Heart left ventricle (tissue), 16 donors: Measurements from ENCODE around the gene KANK3. TPM values are rescaled to one million over a fixed set of nuclear protein-coding genes. Genes with fewer than 3 reads are reported as not detected.

Source experiments
- ATAC-seq, 4 donors: fragments of 200-7000 bp; cut with Tn5 transposase; one replicate each; pipeline ENCODE4 v1.9.1; 2020 to 2022; ENCODE audit warnings: moderate library complexity in 4 of 4, mild to moderate bottlenecking in 3 of 4, moderate number of reproducible peaks in 1 of 4
- DNase-seq, 5 donors: peaks; one replicate each; pipeline ENCODE4 v3.0.0-alpha.2; 2020
- H3K27ac ChIP-seq, 12 donors: fragments of 200-600 bp; sonication (generic) in 4 of 12; one replicate each; pipeline versions ENCODE4 v1.5.0 to v1.8.0; 2016 to 2022; ENCODE audit warnings: mild to moderate bottlenecking in 2 of 12
- H3K27me3 ChIP-seq, 9 donors: fragments of 200-600 bp; sonication (generic) in 2 of 9; one replicate each; pipeline versions ENCODE4 v1.5.1 to v1.8.0; 2016 to 2022; ENCODE audit warnings: mild to moderate bottlenecking in 3 of 9
- H3K36me3 ChIP-seq, 9 donors: fragments of 200-600 bp; sonication (generic) in 2 of 9; one replicate each; pipeline versions ENCODE4 v1.5.0 to v1.8.0; 2018 to 2022; ENCODE audit warnings: mild to moderate bottlenecking in 2 of 9
- H3K4me1 ChIP-seq, 12 donors: fragments of 200-600 bp; sonication (generic) in 4 of 12; one replicate each; pipeline versions ENCODE4 v1.5.0 to v1.8.0; 2016 to 2022; ENCODE audit warnings: mild to moderate bottlenecking in 3 of 12
- H3K4me3 ChIP-seq, 12 donors: fragments of 200-600 bp; sonication (generic) in 4 of 12; one replicate each; pipeline versions ENCODE4 v1.5.0 to v1.8.0; 2017 to 2022; ENCODE audit warnings: mild to moderate bottlenecking in 9 of 12, moderate library complexity in 4 of 12
- H3K9me3 ChIP-seq, 12 donors: fragments of 200-600 bp; sonication (generic) in 4 of 12; one replicate each; pipeline versions ENCODE4 v1.5.0 to v1.8.0; 2016 to 2022; ENCODE audit warnings: mild to moderate bottlenecking in 1 of 12
- CTCF ChIP-seq, 12 donors: fragments of 200-600 bp; sonication (generic) in 4 of 12; IDR thresholded peaks; one replicate each; pipeline versions ENCODE4 v1.5.0 to v1.8.0; 2018 to 2022; ENCODE audit warnings: antibody characterized with exemption in 12 of 12, mild to moderate bottlenecking in 5 of 12
- POLR2A ChIP-seq, 2 donors: fragments of 450-650 bp; IDR thresholded peaks; one replicate each; pipeline ENCODE4 v1.6.1; 2017; ENCODE audit warnings: antibody characterized with exemption in 2 of 2, mild to moderate bottlenecking in 2 of 2, moderate library complexity in 2 of 2
- WGBS, 4 donors: extraction: QIAGEN DNeasy Blood & Tissue Kit in 2 of 4; methylation state at CpG; one replicate each; pipeline versions ENCODE4 v1.1.5 to v1.1.7; 2013 to 2018; 5-methylcytosine and 5-hydroxymethylcytosine counted together
- intact Hi-C, 10 donors: fragments of 100-400 bp; cut with DNase I; formaldehyde crosslinking; loops; one replicate each; pipeline versions ENCODE4 v1.11.1 to v1.14.2; 2022
- polyA plus RNA-seq, 2 donors: library from polyadenylated mRNA; stranded (reverse); fragments of 200-250 nt; gene quantifications; one replicate each; pipeline ENCODE4 v1.2.3, GENCODE V29; 2013
- total RNA-seq, 9 donors: library from RNA; depleted of rRNA in 2 of 9; stranded (reverse); fragments of >200 nt in 2 of 9; fragmentation: NEBNext Ultra II Directional in 3 of 9; extraction: Animal tissue kit (Norgen Biotek cat#: 25700) in 3 of 9; gene quantifications; one replicate each; pipeline versions ENCODE4 v1.1.0 to v1.2.4, GENCODE V29; 2016 to 2023
- donor health status: ischemic (EF 13 %, LVEDD 7.1; RV severe dilation, severe dysfunction).
- donor health status: healthy with polysubstance abuse.
- donor health status: DM: no; HTN: yes; CAD: no.
- donor health status: DM: no; HTN: no; CAD: no.
- donor health status: ischemic (EF 25% LVEDD 6.9; RV normal size, moderate dysfunction).
- donor health status: ischemic (EF 25% LVEDD 5.7; RV mildly dilated, moderate dysfunction).
- donor health status: healthy.
- donor health status: DM: yes; HTN: yes; CAD: no.
- donor health status: ischemic (EF 35%, LVEDD 5.7; RV mildly dilated, moderate dysfunction).
- donor health status: nonischemic (EF 11% LVEDD 7.7; RV severe dilation, severe dysfunction).
- donor health status: DM: yes; HTN: yes; CAD: no.
- donor health status: PGD.
- donor health status: ischemic (EF 29% LVEDD 5.4; RV normal size, mild dysfunction).
- donor health status: nonischemic (EF 23%, LVEDD 6.1; RV moderate dilation, normal function).

Gene KANK3
- total and polyA plus RNA-seq, 11 donors, result 12.3 to 33.6 (median 16.9) TPM

- no peak for ATAC-seq
- Histone ChIP-seq H3K4me1 (peaks cover 10 to 32% (median 24%) of the 10 kb centered on the region in 12 donors), H3K9me3 (peaks cover 0 to 5% (median 0%) of the 10 kb centered on the region in 12 donors), H3K4me3 (no peak overlapping the region), H3K27me3 (peaks cover 6 to 38% (median 13%) of the 10 kb centered on the region in 9 donors), H3K27ac (no peak overlapping the region), H3K36me3 (peaks cover 0 to 26% (median 4%) of the 10 kb centered on the region in 9 donors)
- 75 to 87% (median 77%) methylated on average over 8 of the region's 8 CpGs for WGBS, 4 donors
- intact Hi-C loops, result no loop called here
- TF ChIP-seq POLR2A (IDR thresholded peaks at IDR 0.05), result no peak
- TF ChIP-seq CTCF (IDR thresholded peaks at IDR 0.05), result no peak
- DNase-seq, result no peak
Measured at GRCh38 chr19:8331263-8331845, 11.7 kb downstream of the KANK3 start.

- H3K4me1 ChIP-seq, result peaks cover 10 to 25% (median 19%) of the 10 kb centered on the region in 12 donors
- H3K27ac ChIP-seq, result no peak overlapping the region
- TF ChIP-seq CTCF (IDR thresholded peaks at IDR 0.05), result no peak
- no peak for TF ChIP-seq POLR2A (IDR thresholded peaks at IDR 0.05)
- intact Hi-C loops, result loop anchor here in 1 of 10 donors (10.0 kb wide), 1 partner anchor 65 kb away; no protein-coding TSS in a partner anchor
- DNase-seq (no peak), ATAC-seq (no peak)
- H3K4me3 ChIP-seq, result no peak overlapping the region
- peaks cover 0 to 5% (median 0%) of the 10 kb centered on the region in 12 donors for H3K9me3 ChIP-seq
- H3K36me3 ChIP-seq, result peaks cover 0 to 26% (median 4%) of the 10 kb centered on the region in 9 donors
- 58 to 84% (median 74%) methylated on average over 3 of the region's 3 CpGs for WGBS, 4 donors
- H3K27me3 ChIP-seq, result peaks cover 6 to 24% (median 12%) of the 10 kb centered on the region in 9 donors
Measured at GRCh38 chr19:8329996-8330395, 13.1 kb downstream of the KANK3 start.

- Histone ChIP-seq H3K9me3 (peaks cover 0 to 5% (median 0%) of the 10 kb centered on the region in 12 donors), H3K27ac (peak overlapping the region in 2 of 12 donors; percentile 24 to 48), H3K27me3 (no peaks in the 10 kb centered on the region), H3K4me1 (peaks cover 5 to 38% (median 25%) of the 10 kb centered on the region in 12 donors), H3K4me3 (no peak overlapping the region), H3K36me3 (peaks cover 0 to 39% (median 21%) of the 10 kb centered on the region in 9 donors)
- WGBS, 4 donors, result 90 to 97% (median 94%) methylated on average over 3 of the region's 3 CpGs
- no peak for TF ChIP-seq POLR2A (IDR thresholded peaks at IDR 0.05)
- TF ChIP-seq CTCF (IDR thresholded peaks at IDR 0.05), result no peak
- ATAC-seq (no peak), DNase-seq (no peak)
- intact Hi-C loops, result loop anchor here in 1 of 10 donors (10.0 kb wide), 1 partner anchor 61 kb away; no protein-coding TSS in a partner anchor
Measured at GRCh38 chr19:8325454-8325853, 17.6 kb downstream of the KANK3 start.

- Histone ChIP-seq H3K27ac (peak overlapping the region in 7 of 12 donors; percentile 2 to 48 (median 25)), H3K4me3 (no peak overlapping the region), H3K27me3 (no peaks in the 10 kb centered on the region), H3K36me3 (peaks cover 0 to 36% (median 21%) of the 10 kb centered on the region in 9 donors), H3K9me3 (peaks cover 0 to 5% (median 0%) of the 10 kb centered on the region in 12 donors), H3K4me1 (peaks cover 5 to 48% (median 35%) of the 10 kb centered on the region in 12 donors)
- WGBS, 4 donors, result 60 to 67% (median 64%) methylated on average over 10 to 17 of the region's 17 CpGs
- intact Hi-C loops, result loop anchor here in 2 of 10 donors (5.0 to 10.0 kb wide), 2 partner anchors 57 to 60 kb away; no protein-coding TSS in a partner anchor
- ATAC-seq, result peak in 2 of 4 donors; percentile 1 to 9
- peak in 1 of 12 donors; percentile 8 for TF ChIP-seq CTCF (IDR thresholded peaks at IDR 0.05)
- TF ChIP-seq POLR2A (IDR thresholded peaks at IDR 0.05), result no peak
- DNase-seq, result peak in 3 of 5 donors; percentile 40 to 45 (median 43)
Measured at GRCh38 chr19:8324186-8325050, 18.6 kb downstream of the KANK3 start.
